ENCODE data around the gene HOXC4. TPM values are rescaled to one million over a fixed set of nuclear protein-coding genes. Genes with fewer than 3 reads are reported as not detected.

HOXC4 gene
- total and polyA plus RNA-seq, 7 donors = 0.38 to 1.2 (median 0.69) TPM; not detected in 3

GRCh38 chr12:54009171-54010052 lies 44.2 kb upstream of the HOXC4 start:
- H3K9me3 ChIP-seq = no peaks in the 10 kb centered on the region
- 3 to 5% methylated on average over 51 of the region's 51 CpGs for WGBS, 2 donors
- TF ChIP-seq EP300 (IDR thresholded peaks at IDR 0.05) (no peak), POLR2AphosphoS5 (IDR thresholded peaks at IDR 0.05) (no peak), POLR2A (IDR thresholded peaks at IDR 0.05) (no peak)
- TF ChIP-seq, protein P1, sequence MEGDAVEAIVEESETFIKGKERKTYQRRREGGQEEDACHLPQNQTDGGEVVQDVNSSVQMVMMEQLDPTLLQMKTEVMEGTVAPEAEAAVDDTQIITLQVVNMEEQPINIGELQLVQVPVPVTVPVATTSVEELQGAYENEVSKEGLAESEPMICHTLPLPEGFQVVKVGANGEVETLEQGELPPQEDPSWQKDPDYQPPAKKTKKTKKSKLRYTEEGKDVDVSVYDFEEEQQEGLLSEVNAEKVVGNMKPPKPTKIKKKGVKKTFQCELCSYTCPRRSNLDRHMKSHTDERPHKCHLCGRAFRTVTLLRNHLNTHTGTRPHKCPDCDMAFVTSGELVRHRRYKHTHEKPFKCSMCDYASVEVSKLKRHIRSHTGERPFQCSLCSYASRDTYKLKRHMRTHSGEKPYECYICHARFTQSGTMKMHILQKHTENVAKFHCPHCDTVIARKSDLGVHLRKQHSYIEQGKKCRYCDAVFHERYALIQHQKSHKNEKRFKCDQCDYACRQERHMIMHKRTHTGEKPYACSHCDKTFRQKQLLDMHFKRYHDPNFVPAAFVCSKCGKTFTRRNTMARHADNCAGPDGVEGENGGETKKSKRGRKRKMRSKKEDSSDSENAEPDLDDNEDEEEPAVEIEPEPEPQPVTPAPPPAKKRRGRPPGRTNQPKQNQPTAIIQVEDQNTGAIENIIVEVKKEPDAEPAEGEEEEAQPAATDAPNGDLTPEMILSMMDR (IDR thresholded peaks at IDR 0.05) = no peak
- no peak overlapping the region for H3K27ac ChIP-seq
- H3K4me1 ChIP-seq = peaks cover 0 to 22% (median 18%) of the 10 kb centered on the region in 4 donors
- DNase-seq = no peak
- H3K36me3 ChIP-seq = no peaks in the 10 kb centered on the region
- peaks cover 80 to 100% (median 97%) of the 10 kb centered on the region in 3 donors for H3K27me3 ChIP-seq
- H3K4me3 ChIP-seq = peak overlapping the region in 2 of 4 donors; percentile 15 to 17
- intact Hi-C loops (cut with DNase I) = loop anchor here (10.0 kb wide), 1 partner anchor 365 kb away; no protein-coding TSS in a partner anchor

GRCh38 chr12:54010053-54010971 lies 43.3 kb upstream of the HOXC4 start:
- Histone ChIP-seq H3K27me3 (peaks cover 80 to 100% (median 97%) of the 10 kb centered on the region in 3 donors), H3K27ac (no peak overlapping the region), H3K9me3 (no peaks in the 10 kb centered on the region), H3K36me3 (no peaks in the 10 kb centered on the region), H3K4me3 (no peak overlapping the region), H3K4me1 (peaks cover 0 to 24% (median 22%) of the 10 kb centered on the region in 4 donors)
- 12% methylated on average over 10 of the region's 10 CpGs for WGBS, 2 donors
- no peak for DNase-seq
- no peak for TF ChIP-seq POLR2AphosphoS5 (IDR thresholded peaks at IDR 0.05)
- intact Hi-C loops (cut with DNase I) = no loop called here

- intact Hi-C loops (cut with DNase I) = no loop called here
- Histone ChIP-seq H3K27ac (no peak overlapping the region), H3K27me3 (peaks cover 81 to 100% (median 97%) of the 10 kb centered on the region in 3 donors), H3K4me3 (no peak overlapping the region), H3K4me1 (peaks cover 0 to 23% (median 21%) of the 10 kb centered on the region in 4 donors), H3K9me3 (no peaks in the 10 kb centered on the region), H3K36me3 (no peaks in the 10 kb centered on the region)
- TF ChIP-seq, protein P1 (IDR thresholded peaks at IDR 0.05) = no peak
- TF ChIP-seq EP300 (IDR thresholded peaks at IDR 0.05) (no peak), POLR2A (IDR thresholded peaks at IDR 0.05) (no peak)
- no peak for DNase-seq
- 4 to 6% methylated on average over 17 of the region's 17 CpGs for WGBS, 2 donors
Measured at GRCh38 chr12:54010972-54011664, 42.5 kb upstream of the HOXC4 start.

- DNase-seq = no peak
- Histone ChIP-seq H3K27me3 (peaks cover 80 to 100% (median 97%) of the 10 kb centered on the region in 3 donors), H3K4me1 (peaks cover 0 to 21% (median 17%) of the 10 kb centered on the region in 4 donors), H3K36me3 (no peaks in the 10 kb centered on the region), H3K4me3 (no peak overlapping the region), H3K9me3 (no peaks in the 10 kb centered on the region), H3K27ac (no peak overlapping the region)
- intact Hi-C loops (cut with DNase I) = no loop called here
- 15 to 22% methylated on average over 14 of the region's 14 CpGs for WGBS, 2 donors
- no peak for TF ChIP-seq POLR2A (IDR thresholded peaks at IDR 0.05)
- no peak for TF ChIP-seq POLR2AphosphoS5 (IDR thresholded peaks at IDR 0.05)
- TF ChIP-seq EP300 (IDR thresholded peaks at IDR 0.05) = no peak
- TF ChIP-seq, protein P1 (IDR thresholded peaks at IDR 0.05) = no peak
Measured at GRCh38 chr12:54011665-54012532, 41.7 kb upstream of the HOXC4 start.

Data from sigmoid colon (tissue), 7 donors.